HG02852 (cell line): ENCODE results near the gene EBF3.
"Not testable (repeated sequence)": the region's sequence is repeated elsewhere in the genome, so short reads cannot be mapped to it uniquely, and the experiment has no call there.

ENCODE experiments used
- ATAC-seq: cut with Tn5 transposase; IDR thresholded peaks from one replicate; pipeline ENCODE4 v1.9.1; 2021; ENCODE audit warnings: mild to moderate bottlenecking, moderate library complexity; ENCODE audit not compliant: unreplicated experiment

Gene EBF3

GRCh38 chr10:129932182-129932581 lies 31.9 kb downstream of the EBF3 start:
- ATAC-seq: no peak

GRCh38 chr10:129929343-129930292 lies 34.5 kb downstream of the EBF3 start:
- no peak for ATAC-seq

- no peak for ATAC-seq
These were observed 36.5 kb downstream of the EBF3 start for GRCh38 chr10:129927351-129928120.

GRCh38 chr10:129926066-129927055 lies 37.7 kb downstream of the EBF3 start:
- ATAC-seq: no peak

DNA sequence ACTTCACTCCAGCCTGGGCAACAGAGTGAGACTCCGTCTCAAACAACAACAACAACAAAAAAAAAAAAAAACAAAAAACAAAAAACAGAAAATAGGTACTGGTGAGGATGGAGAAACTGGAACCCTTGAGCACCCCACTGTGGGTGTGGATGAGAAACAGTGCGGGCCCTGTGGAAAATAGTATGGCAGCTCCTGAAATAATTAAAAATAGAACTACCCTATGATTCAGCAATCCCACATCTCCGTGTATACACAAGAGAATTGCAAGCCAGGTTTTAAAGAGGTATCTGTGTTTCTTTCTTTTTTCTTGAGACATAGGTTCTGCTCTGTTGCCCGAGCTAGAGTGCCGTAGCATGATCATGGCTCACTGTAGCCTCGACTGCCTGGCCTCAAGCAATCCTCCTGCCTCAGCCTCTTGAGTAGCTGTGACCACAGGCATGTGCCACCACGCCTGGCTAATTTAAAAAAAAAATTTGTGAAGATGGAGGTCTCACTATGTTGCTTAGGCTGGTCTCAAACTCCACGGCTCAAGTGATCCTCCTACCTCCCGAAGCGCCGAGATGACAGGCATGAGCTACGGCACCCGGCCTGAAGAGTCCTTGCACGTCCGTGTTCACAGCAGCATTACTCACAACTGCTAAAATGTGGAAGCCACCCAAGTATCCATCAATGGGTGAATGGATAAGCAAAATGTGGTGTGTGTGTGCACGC lies 39.5 kb downstream of the EBF3 start:
- no peak for ATAC-seq

- no peak for ATAC-seq
These were observed 41.4 kb downstream of the EBF3 start for GRCh38 chr10:129922598-129923123.

GRCh38 chr10:129921801-129922597 lies 42.1 kb downstream of the EBF3 start:
- no peak for ATAC-seq

GRCh38 chr10:129921065-129921670 lies 42.9 kb downstream of the EBF3 start:
- no peak for ATAC-seq

DNA sequence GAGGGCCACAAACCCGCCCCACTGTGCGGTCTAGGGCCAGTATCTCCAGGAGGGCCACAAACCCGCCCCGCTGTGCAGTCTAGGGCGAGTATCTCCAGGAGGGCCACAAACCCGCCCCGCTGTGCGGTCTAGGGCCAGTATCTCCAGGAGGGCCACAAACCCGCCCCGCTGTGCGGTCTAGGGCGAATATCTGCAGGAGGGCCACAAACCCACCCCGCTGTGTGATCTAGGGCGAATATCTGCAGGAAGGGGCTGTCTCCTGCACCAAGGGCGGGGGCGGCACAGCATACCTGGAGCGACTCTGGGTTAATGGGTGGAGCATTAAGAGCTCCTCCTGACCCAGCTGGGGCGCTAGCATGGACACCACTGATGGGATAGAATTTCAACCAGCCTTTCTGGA lies 43.9 kb downstream of the EBF3 start:
- ATAC-seq: not testable (repeated sequence)

GRCh38 chr10:129919358-129919757 lies 44.7 kb downstream of the EBF3 start:
- ATAC-seq: no peak

DNA sequence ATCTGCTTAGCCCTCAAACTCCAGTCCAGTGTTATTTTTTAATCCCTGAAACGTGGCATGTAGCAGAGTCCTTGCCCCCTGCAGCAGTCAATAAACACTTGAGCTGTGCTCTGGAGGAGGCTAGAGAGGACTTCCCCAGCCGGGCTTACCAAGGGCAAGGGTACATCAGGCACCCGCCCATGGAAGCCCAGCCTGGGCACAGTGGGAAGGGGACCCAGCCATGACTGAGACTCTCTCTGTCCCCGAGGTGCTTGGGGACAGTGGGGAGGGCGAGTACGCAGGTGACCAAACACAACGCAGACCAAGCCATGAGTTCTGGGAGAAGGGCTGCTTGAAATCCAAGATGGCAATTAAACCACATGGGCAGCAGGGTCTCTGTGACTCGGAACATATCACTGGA lies 45.2 kb downstream of the EBF3 start:
- no peak for ATAC-seq

DNA sequence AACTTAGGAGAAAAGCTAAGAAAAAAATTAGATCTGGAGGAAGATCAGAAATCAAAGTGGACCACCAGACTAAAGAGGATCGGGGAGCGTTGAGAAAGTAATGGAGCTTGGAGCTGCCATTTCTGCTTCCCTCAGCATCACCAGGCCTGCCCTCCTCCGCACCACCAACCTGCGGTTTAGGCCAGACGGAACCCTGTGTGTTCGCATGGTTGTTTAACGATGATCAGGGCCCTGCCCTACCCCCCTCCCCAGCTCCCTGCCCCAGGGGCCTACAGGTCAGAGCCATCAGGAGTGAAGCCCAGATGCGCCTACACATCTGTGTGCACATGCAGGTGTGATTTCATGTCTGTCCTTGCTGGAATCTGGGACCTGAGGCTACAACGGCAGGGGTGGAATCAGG lies 45.7 kb downstream of the EBF3 start:
- ATAC-seq: no peak

- no peak for ATAC-seq
These were observed 46.1 kb downstream of the EBF3 start for GRCh38 chr10:129917936-129918335.

DNA sequence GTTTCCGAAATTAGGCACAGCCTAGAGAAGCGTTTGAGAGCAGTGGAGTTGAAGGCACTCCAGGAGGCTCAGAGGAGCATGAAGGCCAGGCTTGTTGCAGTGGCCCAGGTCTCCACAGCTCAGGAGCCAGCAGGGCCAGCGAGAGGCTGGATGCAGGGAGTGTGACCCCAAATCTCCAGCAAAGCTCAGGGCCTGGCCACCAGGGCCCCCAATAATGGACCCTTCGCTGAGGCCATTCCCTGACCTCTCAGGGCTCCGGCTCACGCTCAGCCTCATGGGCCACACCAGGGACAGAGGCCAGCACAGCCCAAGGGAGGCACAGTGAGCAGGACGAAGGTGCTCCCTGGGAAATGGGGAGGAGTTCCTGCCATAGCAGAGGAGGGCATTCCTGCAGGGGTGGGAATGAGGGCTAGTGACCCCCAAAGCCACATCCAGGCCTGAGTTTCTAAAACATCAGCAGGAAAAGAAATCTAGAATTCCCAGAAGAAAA lies 47.5 kb downstream of the EBF3 start:
- no peak for ATAC-seq

- ATAC-seq: no peak
These were observed 48.3 kb downstream of the EBF3 start for GRCh38 chr10:129915526-129916378.

DNA sequence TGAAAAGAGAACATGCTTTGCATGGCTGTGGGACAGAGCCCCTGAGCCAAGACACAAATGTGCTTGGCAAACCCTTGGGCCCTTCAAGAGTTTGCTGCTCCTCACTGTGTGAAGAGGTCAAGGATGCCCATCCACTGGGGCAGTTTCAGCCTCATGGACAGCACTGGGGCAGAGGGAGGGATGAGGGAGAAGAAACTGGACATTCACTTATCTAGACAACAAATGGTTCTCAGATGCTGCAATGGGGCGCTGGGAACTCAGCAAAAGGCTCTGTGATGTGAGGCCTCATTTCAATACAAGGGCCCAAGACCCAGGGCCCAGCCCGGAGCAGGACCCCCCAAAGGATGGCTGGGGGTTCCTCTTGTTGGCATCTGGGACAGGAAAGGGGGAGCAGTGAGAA lies 49.1 kb downstream of the EBF3 start:
- ATAC-seq: no peak

- no peak for ATAC-seq
These were observed 49.8 kb downstream of the EBF3 start for GRCh38 chr10:129914153-129914855.
